Loucy (cell line): ENCODE data around the gene ATP8A1.

Experiments used
- H2AFZ ChIP-seq: fragments of 200-600 bp; sonication (generic); 2 replicates; pipeline ENCODE4 v1.6.0; 2016; ENCODE audit warnings: antibody characterized with exemption, mild to moderate bottlenecking, low read length, moderate library complexity
- H3F3A ChIP-seq: fragments of 200-600 bp; 2 replicates; pipeline ENCODE4 v1.6.0; 2016; ENCODE audit warnings: antibody characterized with exemption, low read depth, mild to moderate bottlenecking
- H3K27me3 ChIP-seq: fragments of 200-600 bp; sonication (generic); 2 replicates; pipeline ENCODE4 v1.6.1; 2014; ENCODE audit warnings: low read length, mild to moderate bottlenecking; ENCODE audit not compliant: insufficient read depth, poor library complexity, severe bottlenecking
- H3K36me3 ChIP-seq: fragments of 200-600 bp; sonication (generic); 2 replicates; pipeline ENCODE4 v1.6.1; 2016; ENCODE audit warnings: low read length; ENCODE audit not compliant: insufficient read depth
- H3K4me1 ChIP-seq: fragments of 200-600 bp; sonication (generic); 2 replicates; pipeline ENCODE4 v1.5.1; 2014; ENCODE audit warnings: low read length, mild to moderate bottlenecking; ENCODE audit not compliant: insufficient read depth, poor library complexity, severe bottlenecking
- H3K4me2 ChIP-seq: fragments of 200-600 bp; sonication (generic); 2 replicates; pipeline ENCODE4 v1.6.0; 2014; ENCODE audit warnings: antibody characterized with exemption, low read length, low read depth, mild to moderate bottlenecking; ENCODE audit not compliant: poor library complexity, severe bottlenecking
- H3K4me3 ChIP-seq: fragments of 200-600 bp; sonication (generic); 2 replicates; pipeline ENCODE4 v1.5.1; 2014; ENCODE audit warnings: low read length, mild to moderate bottlenecking, mixed read lengths; ENCODE audit not compliant: poor library complexity, severe bottlenecking
- H3K79me2 ChIP-seq: fragments of 200-600 bp; sonication (generic); 2 replicates; pipeline ENCODE4 v1.6.1; 2014; ENCODE audit warnings: low read length; ENCODE audit not compliant: insufficient read depth
- H3K9ac ChIP-seq: fragments of 200-600 bp; sonication (generic); 2 replicates; pipeline ENCODE4 v1.6.0; 2014; ENCODE audit warnings: mild to moderate bottlenecking, low read depth, low read length, moderate library complexity; ENCODE audit not compliant: poor library complexity, severe bottlenecking
- H3K9me2 ChIP-seq: fragments of 200-600 bp; sonication (generic); replicated peaks from 2 replicates; pipeline ENCODE4 v1.6.1; 2016; ENCODE audit warnings: low read depth, low read length, mixed read lengths
- H3K9me3 ChIP-seq: fragments of 200-600 bp; sonication (generic); 2 replicates; pipeline ENCODE4 v1.6.1; 2014; ENCODE audit warnings: mild to moderate bottlenecking, antibody characterized with exemption, low read length, low read depth; ENCODE audit not compliant: insufficient read depth
- H4K20me1 ChIP-seq: fragments of 200-600 bp; sonication (generic); 2 replicates; pipeline ENCODE4 v1.6.0; 2014; ENCODE audit warnings: antibody characterized with exemption, low read length, mild to moderate bottlenecking; ENCODE audit not compliant: insufficient read depth, poor library complexity, severe bottlenecking
- CTCF ChIP-seq: fragments of 200-600 bp; sonication (generic); conservative IDR thresholded peaks from 2 replicates; pipeline ENCODE4 v1.5.1; 2014; ENCODE audit warnings: mild to moderate bottlenecking, antibody characterized with exemption, low read length
- EZH2phosphoT487 ChIP-seq: fragments of 200-600 bp; IDR thresholded peaks from 2 replicates; pipeline ENCODE4 v1.6.1; 2018; ENCODE audit warnings: antibody characterized with exemption, mild to moderate bottlenecking, moderate library complexity, borderline replicate concordance

The ATP8A1 gene

GRCh38 chr4:42396361-42396751, 260.5 kb downstream of the ATP8A1 start:
- Histone ChIP-seq H3K9me2 (no peaks in the 10 kb centered on the region), H3K36me3 (no peaks in the 10 kb centered on the region), H3F3A (no peaks in the 10 kb centered on the region), H3K9me3 (no peaks in the 10 kb centered on the region), H3K27me3 (no peaks in the 10 kb centered on the region), H4K20me1 (no peaks in the 10 kb centered on the region), H3K79me2 (no peaks in the 10 kb centered on the region), H3K9ac (no peak overlapping the region), H3K4me2 (no peak overlapping the region), H3K4me3 (no peak overlapping the region), H2AFZ (no peak overlapping the region), H3K4me1 (no peaks in the 10 kb centered on the region)
- TF ChIP-seq CTCF (no peak), EZH2phosphoT487 (no peak)

GRCh38 chr4:42395595-42395994, 261.3 kb downstream of the ATP8A1 start:
- H3K9me2 ChIP-seq: no peaks in the 10 kb centered on the region
- H3K4me2 ChIP-seq: no peak overlapping the region
- no peak overlapping the region for H2AFZ ChIP-seq
- H3K4me1 ChIP-seq: no peaks in the 10 kb centered on the region
- H4K20me1 ChIP-seq: no peaks in the 10 kb centered on the region
- no peaks in the 10 kb centered on the region for H3K79me2 ChIP-seq
- no peaks in the 10 kb centered on the region for H3K9me3 ChIP-seq
- no peaks in the 10 kb centered on the region for H3F3A ChIP-seq
- TF ChIP-seq CTCF (no peak), EZH2phosphoT487 (no peak)
- no peak overlapping the region for H3K9ac ChIP-seq
- H3K27me3 ChIP-seq: no peaks in the 10 kb centered on the region
- H3K36me3 ChIP-seq: no peaks in the 10 kb centered on the region
- no peak overlapping the region for H3K4me3 ChIP-seq

- no peaks in the 10 kb centered on the region for H3K79me2 ChIP-seq
- no peak for TF ChIP-seq EZH2phosphoT487
- no peak for TF ChIP-seq CTCF
- H3K4me1 ChIP-seq: no peaks in the 10 kb centered on the region
- H3K9ac ChIP-seq: no peak overlapping the region
- H3K9me2 ChIP-seq: no peaks in the 10 kb centered on the region
- no peak overlapping the region for H3K4me3 ChIP-seq
- H3F3A ChIP-seq: no peaks in the 10 kb centered on the region
- no peaks in the 10 kb centered on the region for H3K36me3 ChIP-seq
- H4K20me1 ChIP-seq: no peaks in the 10 kb centered on the region
- no peaks in the 10 kb centered on the region for H3K27me3 ChIP-seq
- no peak overlapping the region for H3K4me2 ChIP-seq
- H3K9me3 ChIP-seq: no peaks in the 10 kb centered on the region
- H2AFZ ChIP-seq: no peak overlapping the region
Observed at GRCh38 chr4:42392436-42392835, 264.5 kb downstream of the ATP8A1 start.
